Stimulated activated CD8-positive, alpha-beta memory T cell treated with anti-CD3 and anti-CD28 coated beads, Interleukin-4, amount 100 ng/mL, for 1 hour (primary cell): ENCODE measurements around the gene NUP160.
"Not testable (repeated sequence)": the region's sequence is repeated elsewhere in the genome, so short reads cannot be mapped to it uniquely, and the experiment has no call there.

Experiments used
- DNase-seq, 2 donors: peaks; one replicate each; pipeline ENCODE4 v3.0.0-alpha.2; 2020; ENCODE audit warnings: low read depth in 2 of 2, low spot score in 1 of 2

Gene NUP160

GRCh38 chr11:47863898-47864430 lies 15.8 kb upstream of the NUP160 start:
- no peak for DNase-seq

- no peak for DNase-seq
Measured at GRCh38 chr11:47863189-47863897, 15.2 kb upstream of the NUP160 start.

GRCh38 chr11:47861728-47862127 lies 13.6 kb upstream of the NUP160 start:
- DNase-seq, result no peak

- no peak for DNase-seq
Measured at GRCh38 chr11:47860536-47860935, 12.4 kb upstream of the NUP160 start.

- no peak for DNase-seq
Measured at GRCh38 chr11:47857892-47858543, 9.9 kb upstream of the NUP160 start.

- no peak for DNase-seq
Measured at GRCh38 chr11:47857485-47857884, 9.3 kb upstream of the NUP160 start.

GRCh38 chr11:47856186-47856585 lies 8.0 kb upstream of the NUP160 start:
- no peak for DNase-seq

GRCh38 chr11:47854667-47855066 lies 6.5 kb upstream of the NUP160 start:
- DNase-seq, result no peak

- no peak for DNase-seq
Measured at GRCh38 chr11:47852053-47852452, 3.9 kb upstream of the NUP160 start.

GRCh38 chr11:47850337-47850736 lies 2.2 kb upstream of the NUP160 start:
- DNase-seq, result no peak

GRCh38 chr11:47848700-47849155 lies 578 bp upstream of the NUP160 start:
- no peak for DNase-seq

GRCh38 chr11:47847537-47847891 lies 636 bp downstream of the NUP160 start:
- no peak for DNase-seq

GRCh38 chr11:47846998-47847397 lies 1.2 kb downstream of the NUP160 start:
- no peak for DNase-seq

- DNase-seq, result no peak
Measured at GRCh38 chr11:47843361-47844055, 4.6 kb downstream of the NUP160 start.

GRCh38 chr11:47842749-47843148 lies 5.4 kb downstream of the NUP160 start:
- no peak for DNase-seq

- DNase-seq, result no peak
Measured at GRCh38 chr11:47837929-47838328, 10.2 kb downstream of the NUP160 start.

- DNase-seq, result no peak
Measured at GRCh38 chr11:47837292-47837691, 10.9 kb downstream of the NUP160 start.

GRCh38 chr11:47830013-47830412 lies 18.1 kb downstream of the NUP160 start:
- DNase-seq, result not testable (repeated sequence)

- no peak for DNase-seq
Measured at GRCh38 chr11:47828284-47828683, 19.9 kb downstream of the NUP160 start.

GRCh38 chr11:47822664-47823063 lies 25.5 kb downstream of the NUP160 start:
- DNase-seq, result not testable (repeated sequence)

- no peak for DNase-seq
Measured at GRCh38 chr11:47819743-47820142, 28.4 kb downstream of the NUP160 start.

- no peak for DNase-seq
Measured at GRCh38 chr11:47800759-47801158, 47.4 kb downstream of the NUP160 start.
